Prostate gland (tissue), 2 donors: ENCODE results near the gene SLC22A1.
A peak's percentile ranks its signal among the peaks of the same experiment; 100 is the strongest.

Experiments
- POLR2A ChIP-seq: fragments of 450-650 bp; IDR thresholded peaks from one replicate; pipeline ENCODE4 v1.6.1; 2016; ENCODE audit warnings: antibody characterized with exemption, mild to moderate bottlenecking
- POLR2AphosphoS5 ChIP-seq: sonication (generic); formaldehyde crosslinking; IDR thresholded peaks from one replicate; pipeline ENCODE4 v1.6.1; 2017; ENCODE audit warnings: antibody characterized with exemption
- TF ChIP-seq, protein P1 (sequence below), 4 experiments: fragments of 200-600 bp in 2 of 4; fragments of 450-650 bp in 2 of 4; sonication (generic) in 2 of 4; IDR thresholded peaks; 1 replicate in 3 of 4; 2 replicates in 1 of 4; pipeline ENCODE4 v1.5.1; 2016 to 2019; ENCODE audit warnings: antibody characterized with exemption in 4 of 4, mild to moderate bottlenecking in 2 of 4, moderate library complexity in 2 of 4

DNA sequence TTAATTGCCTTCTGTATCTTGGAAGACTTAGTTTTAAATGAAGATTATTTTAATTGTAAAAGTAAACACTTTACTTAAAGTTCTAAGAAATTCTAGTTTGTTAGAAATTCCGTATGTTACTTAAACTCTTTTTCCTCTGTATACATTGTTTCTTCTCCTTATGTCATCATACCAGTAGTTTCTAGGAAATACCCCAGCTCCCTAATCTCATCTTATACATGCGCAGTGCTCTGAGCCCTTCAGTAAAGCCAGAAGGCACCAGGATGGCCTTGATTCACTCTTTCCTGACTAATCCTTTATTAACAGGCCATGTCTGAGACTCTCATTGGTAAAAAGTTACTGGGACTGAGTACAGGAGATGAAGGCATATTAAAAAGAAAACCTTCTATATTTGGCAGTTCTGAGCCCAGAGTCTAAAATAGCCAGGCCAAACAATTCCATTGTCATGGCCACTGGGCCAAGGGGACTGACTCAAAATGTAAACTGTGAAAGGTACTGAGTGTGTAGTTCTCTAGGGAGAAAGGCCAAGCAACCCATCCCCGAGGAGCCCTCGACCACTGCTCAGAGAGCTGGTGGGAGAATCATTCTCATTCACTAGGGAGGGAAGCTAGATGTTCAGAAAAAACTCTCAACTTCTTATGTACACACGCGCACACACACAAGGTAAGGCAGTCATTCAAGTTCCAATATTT is 25.0 kb downstream of the SLC22A1 start:
- TF ChIP-seq, protein P1, sequence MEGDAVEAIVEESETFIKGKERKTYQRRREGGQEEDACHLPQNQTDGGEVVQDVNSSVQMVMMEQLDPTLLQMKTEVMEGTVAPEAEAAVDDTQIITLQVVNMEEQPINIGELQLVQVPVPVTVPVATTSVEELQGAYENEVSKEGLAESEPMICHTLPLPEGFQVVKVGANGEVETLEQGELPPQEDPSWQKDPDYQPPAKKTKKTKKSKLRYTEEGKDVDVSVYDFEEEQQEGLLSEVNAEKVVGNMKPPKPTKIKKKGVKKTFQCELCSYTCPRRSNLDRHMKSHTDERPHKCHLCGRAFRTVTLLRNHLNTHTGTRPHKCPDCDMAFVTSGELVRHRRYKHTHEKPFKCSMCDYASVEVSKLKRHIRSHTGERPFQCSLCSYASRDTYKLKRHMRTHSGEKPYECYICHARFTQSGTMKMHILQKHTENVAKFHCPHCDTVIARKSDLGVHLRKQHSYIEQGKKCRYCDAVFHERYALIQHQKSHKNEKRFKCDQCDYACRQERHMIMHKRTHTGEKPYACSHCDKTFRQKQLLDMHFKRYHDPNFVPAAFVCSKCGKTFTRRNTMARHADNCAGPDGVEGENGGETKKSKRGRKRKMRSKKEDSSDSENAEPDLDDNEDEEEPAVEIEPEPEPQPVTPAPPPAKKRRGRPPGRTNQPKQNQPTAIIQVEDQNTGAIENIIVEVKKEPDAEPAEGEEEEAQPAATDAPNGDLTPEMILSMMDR (IDR thresholded peaks at IDR 0.05), result no peak
- TF ChIP-seq POLR2AphosphoS5, result peak; percentile 3
- TF ChIP-seq POLR2A, result no peak
